GM19438 (cell line): ENCODE measurements around the gene H3-3A.

Experiments
- ATAC-seq: cut with Tn5 transposase; IDR thresholded peaks from one replicate; pipeline ENCODE4 v1.9.1; 2021; ENCODE audit warnings: low read depth; ENCODE audit not compliant: unreplicated experiment

Gene H3-3A

DNA sequence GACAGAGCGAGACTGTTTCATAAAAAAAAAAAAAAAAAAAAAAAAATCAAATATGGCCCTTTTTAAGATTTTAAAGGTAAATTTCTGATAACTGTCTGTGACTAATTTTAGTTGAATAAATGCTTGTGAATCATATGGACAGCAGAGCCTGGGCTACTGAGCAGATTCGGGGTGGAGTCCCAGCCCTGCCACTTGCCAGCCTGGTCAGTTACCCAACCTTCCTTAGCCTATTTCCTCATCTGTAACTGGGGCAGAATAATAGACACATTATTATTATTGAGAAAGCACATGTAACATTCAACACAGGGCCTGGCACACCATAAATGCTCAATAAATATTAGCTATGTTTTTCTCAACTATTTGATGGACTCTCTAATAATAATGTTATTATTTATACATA, 11.2 kb upstream of the H3-3A start:
- no peak for ATAC-seq

DNA sequence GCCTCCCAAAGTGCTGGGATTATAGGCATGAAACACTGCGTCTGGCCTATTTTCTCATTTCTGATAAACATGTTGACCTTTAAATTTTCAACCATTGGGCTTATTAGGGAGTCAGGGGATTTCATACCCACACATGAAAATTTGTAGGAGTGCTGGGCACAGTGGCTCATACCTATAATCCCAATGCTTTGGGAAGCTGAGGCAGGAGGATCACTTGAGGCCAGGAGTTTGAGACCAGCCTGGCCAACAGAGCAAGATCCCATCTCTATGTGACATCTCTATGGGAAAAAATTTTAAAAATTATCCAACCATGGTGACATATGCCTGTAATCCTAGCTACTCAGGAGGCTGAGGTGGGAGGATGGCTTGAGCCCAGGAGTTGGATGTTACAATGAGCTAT, 10.5 kb upstream of the H3-3A start:
- no peak for ATAC-seq

DNA sequence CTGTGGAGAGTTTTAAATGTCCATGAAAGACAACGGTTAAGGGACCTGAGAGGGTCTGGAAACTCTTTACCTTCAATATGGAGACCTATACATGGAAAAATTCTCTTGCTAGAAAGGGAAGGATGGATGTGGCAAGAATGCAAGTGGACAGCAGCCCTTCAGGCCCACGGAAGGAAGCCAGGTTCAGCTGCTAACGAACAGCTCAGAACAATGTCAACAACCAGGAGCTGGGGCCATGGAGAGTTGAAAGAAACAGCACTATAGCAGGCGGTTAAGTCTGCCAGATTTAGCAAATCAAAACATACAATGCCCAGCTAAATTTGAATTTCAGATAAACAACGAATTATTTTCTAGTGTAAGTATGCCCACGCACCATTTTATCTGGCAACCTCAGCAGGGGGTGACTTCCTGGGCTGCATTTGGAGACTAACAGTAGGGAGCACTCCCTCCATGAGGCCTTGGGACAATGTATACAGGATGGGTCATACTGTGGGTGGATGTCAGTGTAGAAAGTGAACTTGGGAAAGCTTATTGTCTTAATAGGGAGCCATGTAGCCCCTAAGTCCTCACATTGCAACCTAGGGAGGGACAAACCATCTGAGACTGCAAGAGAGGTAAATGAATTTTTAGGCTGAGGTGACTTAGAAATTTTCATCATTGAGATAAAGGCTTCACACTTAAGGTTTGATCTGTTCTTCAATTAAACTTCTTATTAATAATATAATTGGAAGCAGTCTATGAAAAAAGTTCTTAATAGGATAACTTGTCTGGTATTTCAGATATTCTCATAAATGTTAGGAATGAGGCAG, 7.8 kb upstream of the H3-3A start:
- no peak for ATAC-seq

DNA sequence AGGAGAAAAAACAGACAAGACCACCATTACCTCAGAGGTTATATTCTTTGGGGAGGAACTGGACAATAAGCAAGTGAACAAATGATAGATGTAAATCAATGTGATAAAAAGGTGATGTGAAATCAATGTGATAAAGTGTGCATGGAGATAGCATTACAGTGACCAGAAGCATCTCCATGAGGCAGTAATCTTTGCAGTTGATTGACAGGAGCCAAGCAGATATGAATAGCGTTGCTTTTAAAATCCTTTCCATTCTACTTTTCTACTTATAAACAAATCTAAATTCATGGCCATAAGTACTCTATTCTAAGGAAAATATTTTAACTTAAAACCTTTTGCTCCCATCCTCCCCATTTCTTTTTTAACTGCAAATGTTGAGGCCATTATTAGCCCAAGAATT, 2.8 kb upstream of the H3-3A start:
- ATAC-seq = no peak

DNA sequence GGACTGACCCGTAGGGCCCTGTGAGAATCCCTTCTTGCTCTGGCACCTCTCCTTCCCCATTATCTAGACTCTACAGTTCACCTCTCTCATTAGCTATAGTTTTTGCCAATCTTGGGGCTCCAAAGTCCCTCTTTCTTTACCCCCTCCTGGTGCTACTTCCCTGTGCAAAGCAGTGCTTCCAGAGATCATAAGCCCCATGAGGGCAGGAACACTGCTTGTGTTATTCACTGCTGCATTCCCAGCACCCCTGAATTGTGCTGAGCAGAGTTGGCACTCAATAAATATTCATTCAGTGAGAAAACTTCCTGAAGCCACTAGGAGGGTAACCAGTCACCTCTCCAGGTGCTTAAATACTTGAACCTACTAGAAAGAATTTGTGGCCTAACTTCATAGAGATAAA, 2.1 kb upstream of the H3-3A start:
- ATAC-seq = no peak

DNA sequence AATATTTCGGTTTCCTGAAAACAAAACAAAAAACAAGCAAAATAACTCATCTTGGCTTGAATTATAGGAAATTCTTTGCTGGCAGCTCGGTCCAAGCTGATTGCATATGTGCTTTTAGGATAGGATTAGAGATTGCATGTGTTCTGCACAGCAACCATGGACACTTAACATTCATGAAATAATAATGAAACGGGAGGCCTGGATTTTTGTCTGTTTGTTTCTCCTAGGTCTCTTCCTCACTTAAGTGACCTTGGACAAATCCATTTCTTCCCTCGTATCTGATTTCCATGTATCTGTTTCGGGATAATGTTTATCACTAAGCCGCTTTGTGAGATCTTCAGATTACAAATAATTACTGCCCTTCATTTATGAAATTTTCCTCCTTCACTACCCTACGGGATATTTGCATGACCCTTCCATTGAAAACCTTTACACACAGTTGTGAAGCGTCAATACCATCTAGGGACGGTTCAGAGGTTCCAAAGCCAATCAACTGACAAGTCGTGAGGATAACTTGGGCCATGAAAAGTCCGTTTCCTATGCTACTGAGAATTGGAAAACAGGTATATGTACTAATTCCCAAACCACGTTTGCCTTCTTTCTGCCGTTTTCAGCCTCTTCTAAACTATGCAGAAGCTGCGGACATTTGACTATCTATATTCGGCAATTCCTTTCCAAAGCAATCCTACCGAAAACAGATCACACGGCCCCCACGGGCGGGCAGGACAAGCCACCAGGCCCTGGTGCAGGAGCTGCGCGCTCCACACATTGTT, 1.3 kb upstream of the H3-3A start:
- no peak for ATAC-seq

DNA sequence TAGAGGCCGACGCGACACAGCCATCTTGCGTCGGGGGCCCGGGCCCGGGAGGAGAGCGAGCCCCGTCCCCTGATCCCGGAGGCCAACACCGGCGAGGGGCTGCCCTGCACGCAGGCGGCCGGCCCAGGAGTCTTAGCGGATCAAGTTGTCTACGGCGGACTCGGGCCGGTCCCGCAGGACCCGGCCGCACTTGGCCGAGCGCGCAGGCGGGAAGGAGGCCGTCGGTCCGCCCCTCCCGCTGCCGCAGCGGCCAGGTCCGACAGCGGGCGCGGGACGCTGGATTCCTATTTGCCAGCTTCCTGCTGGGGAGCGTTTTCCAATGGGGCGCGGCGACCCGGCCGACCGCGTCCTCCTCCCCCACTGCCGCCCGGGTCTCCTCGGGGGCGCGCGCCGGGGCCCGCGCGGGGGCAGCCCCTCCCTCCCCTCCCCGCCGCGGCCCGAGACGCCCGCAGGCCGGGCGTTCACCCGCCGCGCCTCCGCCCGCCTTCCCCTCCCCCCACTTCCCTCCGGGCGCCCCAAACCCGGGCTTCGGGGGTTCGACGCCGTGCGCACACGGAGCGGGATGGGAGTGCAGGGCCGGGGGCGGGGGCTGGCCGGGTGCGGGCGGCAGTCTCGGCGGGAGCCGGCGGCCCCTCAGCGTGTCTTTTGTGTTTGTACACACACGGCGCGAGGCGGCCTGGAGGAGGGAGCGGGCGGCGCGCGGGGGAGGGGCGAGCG, 517 bp upstream of the H3-3A start:
- ATAC-seq = peak; percentile 46

DNA sequence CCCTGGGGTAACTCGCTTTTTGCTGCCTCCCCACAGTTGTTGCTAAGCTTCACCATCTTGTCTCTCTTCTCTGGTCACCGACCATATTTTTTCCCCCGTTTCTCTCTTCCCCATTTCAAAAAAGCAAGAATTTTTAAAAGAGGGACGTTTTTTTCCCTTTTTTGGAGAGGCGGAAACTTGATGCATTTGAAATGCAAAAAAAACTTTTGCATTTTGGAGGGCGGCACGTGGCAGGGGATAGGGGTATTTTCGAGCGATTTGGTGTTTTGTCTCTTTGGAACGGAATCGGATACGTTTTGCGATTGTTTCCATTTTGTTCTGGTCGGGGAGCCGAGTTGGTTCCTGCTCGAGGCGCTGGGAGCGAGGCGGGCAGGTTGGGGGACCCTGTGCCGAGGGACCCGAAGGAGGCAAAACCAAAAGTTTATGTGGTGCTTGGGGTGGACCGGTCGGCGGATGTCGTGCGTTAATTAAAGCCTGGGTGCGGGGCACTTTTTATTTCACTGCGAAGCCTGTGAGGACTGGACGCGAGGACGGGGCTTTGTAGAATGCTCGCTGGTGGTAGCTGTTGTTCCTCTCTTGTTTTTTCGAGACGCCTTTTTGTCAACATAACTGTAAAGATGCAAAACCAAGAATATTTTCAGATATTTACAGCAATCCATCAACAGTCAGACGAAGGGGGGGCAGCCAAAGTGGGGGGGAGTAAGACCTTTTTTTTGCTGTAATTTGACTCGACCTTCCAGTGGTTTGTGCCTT, 884 bp downstream of the H3-3A start:
- peak; percentile 7 for ATAC-seq

DNA sequence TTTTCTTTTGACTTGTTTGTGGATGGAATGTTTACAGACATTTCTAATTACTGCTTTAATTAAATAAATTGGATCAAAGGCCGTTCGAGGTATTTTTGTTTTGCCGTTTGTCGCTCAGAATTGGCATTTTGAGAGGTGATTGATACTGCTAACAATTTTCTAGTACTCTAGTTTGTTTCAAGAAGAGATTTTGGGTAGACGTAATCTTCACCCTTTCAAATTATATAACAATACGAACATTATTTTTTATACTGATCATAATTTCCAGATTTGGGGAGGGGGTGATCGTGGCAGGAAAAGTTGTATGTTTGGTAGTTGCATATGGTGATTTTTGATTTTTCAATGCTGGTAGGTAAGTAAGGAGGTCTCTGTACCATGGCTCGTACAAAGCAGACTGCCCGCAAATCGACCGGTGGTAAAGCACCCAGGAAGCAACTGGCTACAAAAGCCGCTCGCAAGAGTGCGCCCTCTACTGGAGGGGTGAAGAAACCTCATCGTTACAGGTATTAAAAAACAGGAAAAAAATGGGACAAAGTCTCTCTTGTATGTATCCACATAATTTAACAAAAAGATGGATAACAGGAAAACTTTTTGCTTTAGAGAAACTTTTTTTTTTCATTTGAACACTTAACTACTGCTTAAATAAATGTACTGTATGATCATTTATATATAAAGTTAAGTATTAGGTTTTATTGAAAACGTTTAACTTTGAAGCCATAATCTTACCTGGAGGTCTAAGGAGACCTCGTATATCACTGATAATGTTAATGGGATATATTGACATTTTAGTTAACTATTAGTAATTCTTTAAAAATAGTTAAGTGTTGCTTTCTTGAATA, 1.7 kb downstream of the H3-3A start:
- no peak for ATAC-seq

DNA sequence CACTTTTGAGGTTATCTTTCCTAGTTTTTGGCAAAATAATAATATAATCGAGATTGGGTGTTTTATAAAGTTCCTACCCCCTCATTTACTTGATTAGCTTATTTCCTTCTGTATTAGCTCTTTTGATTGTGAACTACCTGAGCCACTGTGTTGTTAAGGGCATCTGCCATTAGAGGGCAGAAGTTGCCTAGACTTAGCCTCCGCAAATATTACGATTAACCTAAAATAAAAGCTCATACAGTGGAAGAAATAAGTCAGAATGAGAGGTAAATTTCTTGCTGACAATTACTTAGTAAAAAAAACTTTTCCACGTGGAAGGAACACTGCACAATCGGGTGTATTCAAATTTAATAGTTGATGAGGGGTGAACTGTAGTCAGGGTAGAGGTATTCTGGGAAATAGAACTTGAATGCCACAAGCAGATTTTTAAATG, 2.3 kb downstream of the H3-3A start:
- no peak for ATAC-seq

DNA sequence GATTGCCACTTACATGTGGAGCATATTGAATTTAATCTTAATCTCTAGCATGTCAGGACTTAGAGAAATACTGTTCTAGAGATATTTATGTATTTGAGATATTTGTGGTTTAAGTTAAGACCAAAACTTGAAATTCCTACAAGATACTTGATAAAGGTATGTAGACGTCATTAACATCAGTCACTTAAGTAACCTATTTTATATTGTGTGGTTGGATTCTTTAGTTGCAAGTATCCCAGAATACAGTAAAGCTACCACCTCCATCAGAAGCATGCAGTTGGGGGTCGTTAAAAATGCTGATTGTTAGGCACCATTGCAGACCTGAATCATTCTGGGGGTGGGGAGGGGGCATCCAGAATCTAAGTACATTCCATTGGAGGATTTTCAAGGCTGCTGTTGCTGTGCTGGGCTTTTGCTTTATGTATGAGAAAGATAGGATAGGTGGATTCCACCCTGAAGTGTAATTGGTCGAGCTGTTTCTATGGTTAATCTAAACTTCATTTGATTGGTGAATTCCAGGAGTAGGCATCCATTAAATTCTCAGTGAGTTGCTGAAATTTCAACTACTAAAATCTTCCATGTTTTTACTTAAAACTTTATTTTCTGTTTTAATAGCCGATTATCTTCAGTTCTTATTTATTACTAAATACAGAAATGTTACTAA, 4.0 kb downstream of the H3-3A start:
- ATAC-seq = no peak

DNA sequence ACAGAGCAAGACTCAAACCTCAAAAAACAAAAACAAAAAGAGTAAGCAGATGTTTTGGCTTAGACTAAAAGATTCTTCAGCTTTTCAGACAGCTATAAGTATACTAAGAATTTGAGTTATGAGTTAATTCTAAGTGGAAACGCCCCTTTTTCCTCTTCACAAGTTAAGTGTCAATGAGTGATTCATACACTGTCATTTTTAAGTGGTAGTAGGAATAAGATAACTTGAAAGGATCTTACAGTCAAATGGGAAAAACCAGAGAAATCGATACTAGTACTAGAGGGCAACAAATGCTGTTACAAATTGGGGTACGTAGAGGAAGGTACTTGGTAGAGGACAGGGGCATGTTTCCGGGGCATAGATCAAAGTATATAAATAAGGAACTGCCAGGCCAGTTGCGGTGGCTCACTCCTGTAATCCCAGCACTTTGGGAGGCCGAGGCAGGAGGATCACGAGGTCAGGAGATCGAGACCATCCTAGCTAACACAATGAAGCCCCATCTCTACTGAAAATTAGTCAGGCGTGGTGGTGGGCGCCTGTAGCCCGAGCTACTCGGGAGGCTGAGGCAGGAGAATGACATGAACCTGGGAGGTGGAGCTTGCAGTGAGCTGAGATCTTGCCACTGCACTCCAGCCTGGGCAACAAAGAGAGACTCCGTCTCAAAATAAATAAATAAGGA, 7.4 kb downstream of the H3-3A start:
- ATAC-seq = no peak

DNA sequence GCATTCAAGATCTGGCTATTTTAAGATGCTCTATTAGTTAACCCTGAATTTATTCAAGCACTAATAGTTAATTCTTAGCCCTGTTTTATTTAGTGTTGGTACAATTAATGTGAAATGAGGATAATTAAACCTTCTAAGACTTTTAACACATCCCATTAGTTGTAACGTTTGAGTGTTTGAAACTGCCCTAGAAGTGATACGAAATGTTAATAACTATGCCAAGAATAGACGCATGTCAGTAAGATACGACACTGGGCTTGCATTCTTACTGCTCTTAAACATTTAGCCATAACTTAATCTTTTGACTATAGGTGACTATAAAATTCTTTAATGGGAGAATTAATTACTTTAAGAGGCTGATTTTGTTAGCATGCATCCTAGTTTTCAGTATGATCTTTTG, 9.8 kb downstream of the H3-3A start:
- ATAC-seq = no peak

DNA sequence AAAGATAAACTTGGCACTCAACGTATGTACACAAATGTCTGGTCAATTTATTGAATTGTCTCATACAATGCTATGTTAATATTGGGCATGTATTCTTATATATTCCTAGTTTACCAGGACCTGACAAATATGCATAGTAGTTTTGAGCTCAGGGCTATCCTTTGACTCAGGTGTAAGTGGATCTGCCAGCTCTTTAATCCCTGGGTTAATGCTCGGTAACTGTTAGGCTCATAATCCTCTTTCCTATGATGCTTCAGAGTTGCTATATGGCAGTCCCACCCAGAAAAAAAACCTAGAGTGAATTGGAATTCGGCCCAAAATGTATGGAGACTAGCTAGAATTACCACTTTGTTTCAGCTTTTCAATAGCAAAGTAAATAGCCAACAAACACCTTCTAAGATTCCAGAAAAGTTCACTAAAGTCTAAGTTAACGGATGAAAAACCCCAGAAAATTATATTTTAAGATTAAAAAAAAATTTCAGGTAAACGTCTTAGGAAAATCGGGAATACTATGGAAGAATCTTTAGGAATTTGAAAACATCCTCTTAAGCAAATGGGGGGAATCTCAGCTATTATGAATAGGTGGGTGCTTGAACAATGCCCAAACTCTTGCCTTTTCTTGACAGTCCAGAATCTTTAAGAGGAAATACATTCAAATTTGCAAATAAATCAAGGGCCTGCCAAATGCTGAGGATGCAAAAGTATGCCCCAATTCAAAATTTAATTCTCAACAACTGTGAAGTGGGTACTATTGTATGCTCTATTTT, 10.9 kb downstream of the H3-3A start:
- no peak for ATAC-seq

DNA sequence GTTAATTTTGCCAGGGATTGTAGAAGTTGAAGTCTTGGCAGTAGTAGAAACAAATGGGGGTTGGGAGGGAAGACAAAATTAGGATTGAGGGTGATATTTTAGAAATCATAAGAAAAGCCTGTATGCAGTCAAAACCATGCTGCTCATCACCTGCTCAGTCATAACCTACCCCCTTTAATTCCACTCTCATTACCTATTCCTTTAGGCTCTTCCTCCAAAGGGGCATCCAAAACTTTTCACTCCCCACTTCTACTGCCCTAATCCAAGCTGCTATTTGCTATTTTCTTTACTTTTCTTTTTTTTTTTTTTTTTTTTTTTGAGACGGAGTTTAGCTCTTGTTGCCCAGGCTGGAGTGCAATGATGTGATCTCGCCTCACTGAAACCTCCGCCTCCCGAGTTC, 11.5 kb downstream of the H3-3A start:
- ATAC-seq = no peak

DNA sequence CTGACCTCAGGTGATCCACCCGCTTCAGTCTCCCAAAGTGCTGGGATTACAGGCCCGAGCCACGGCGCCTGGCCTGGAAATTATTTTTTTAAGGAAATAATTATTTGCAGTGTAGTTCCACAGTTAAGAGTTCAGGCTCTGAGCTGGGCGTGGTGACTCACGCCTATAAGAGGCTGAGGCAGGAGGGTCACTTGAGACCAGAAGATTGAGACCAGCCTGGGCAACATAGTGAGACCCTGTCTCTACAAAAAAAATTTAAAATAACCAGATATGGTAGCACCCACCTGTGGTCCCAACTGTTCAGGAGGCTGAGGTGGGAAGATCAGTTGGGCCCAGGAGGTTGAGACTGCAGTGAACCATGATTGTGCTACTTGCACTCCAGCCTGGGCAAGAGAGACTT, 13.9 kb downstream of the H3-3A start:
- ATAC-seq = no peak

DNA sequence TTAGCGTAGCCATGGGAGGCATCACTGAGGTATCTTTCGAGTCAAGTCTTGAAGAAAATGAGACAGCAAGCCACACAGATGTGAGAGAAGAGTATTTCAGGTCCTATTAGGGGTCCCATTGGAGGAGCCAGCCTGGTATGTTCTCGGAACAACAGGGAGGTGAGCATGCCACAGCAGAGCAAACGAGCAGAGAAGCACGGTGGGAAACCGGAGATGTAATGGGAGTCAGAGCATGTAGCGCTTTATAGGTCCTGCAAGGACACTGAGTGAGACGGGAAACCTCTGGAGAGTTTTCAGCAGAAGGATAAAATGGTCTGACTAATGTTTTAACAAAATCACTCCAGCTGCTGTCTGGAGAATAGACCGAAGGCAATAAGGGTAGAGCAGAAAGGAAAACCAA, 15.9 kb downstream of the H3-3A start:
- ATAC-seq = no peak

DNA sequence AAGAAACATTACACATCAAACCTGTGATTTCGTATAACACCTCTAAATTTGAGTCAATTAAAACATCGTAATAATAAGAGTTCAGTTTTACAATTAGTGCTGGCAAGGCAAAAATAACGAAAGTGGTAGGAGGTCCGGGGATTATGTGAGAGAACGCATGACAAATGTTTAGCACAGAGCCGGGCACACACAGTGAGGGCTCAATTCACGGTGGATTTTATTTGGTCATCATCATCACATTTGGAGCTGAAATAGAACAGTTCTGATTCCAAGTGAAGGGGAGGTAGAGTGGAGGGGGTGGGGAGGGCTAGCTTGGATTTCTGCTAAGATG, 20.0 kb downstream of the H3-3A start:
- ATAC-seq = no peak
